HEK293 (cell line): Measurements from ENCODE around the gene C20orf204.

ENCODE experiments used
- ZNF518A ChIP-seq: fragments of 450-650 bp; formaldehyde crosslinking; conservative IDR thresholded peaks from 2 replicates; pipeline ENCODE4 v1.5.1; 2016; ENCODE audit warnings: low read depth, missing biosample characterization, missing genetic modification characterization
- ZNF558 ChIP-seq: fragments of 450-650 bp; formaldehyde crosslinking; IDR thresholded peaks from 2 replicates; pipeline ENCODE4 v1.5.1; 2016; ENCODE audit warnings: missing biosample characterization, missing genetic modification characterization
- ZSCAN16 ChIP-seq: fragments of 450-650 bp; formaldehyde crosslinking; IDR thresholded peaks from 2 replicates; pipeline ENCODE4 v1.5.1; 2016; ENCODE audit warnings: missing biosample characterization, missing genetic modification characterization
- TF ChIP-seq, protein P1 (sequence below): fragments of 450-650 bp; formaldehyde crosslinking; IDR thresholded peaks from 2 replicates; pipeline ENCODE4 v1.5.1; 2016; ENCODE audit warnings: missing biosample characterization, missing genetic modification characterization

GRCh38 chr20:64048402-64049044 is 12.5 kb downstream of the C20orf204 start:
- TF ChIP-seq, protein P1, sequence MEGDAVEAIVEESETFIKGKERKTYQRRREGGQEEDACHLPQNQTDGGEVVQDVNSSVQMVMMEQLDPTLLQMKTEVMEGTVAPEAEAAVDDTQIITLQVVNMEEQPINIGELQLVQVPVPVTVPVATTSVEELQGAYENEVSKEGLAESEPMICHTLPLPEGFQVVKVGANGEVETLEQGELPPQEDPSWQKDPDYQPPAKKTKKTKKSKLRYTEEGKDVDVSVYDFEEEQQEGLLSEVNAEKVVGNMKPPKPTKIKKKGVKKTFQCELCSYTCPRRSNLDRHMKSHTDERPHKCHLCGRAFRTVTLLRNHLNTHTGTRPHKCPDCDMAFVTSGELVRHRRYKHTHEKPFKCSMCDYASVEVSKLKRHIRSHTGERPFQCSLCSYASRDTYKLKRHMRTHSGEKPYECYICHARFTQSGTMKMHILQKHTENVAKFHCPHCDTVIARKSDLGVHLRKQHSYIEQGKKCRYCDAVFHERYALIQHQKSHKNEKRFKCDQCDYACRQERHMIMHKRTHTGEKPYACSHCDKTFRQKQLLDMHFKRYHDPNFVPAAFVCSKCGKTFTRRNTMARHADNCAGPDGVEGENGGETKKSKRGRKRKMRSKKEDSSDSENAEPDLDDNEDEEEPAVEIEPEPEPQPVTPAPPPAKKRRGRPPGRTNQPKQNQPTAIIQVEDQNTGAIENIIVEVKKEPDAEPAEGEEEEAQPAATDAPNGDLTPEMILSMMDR (tag by site-specific recombination) = no peak
- TF ChIP-seq ZNF518A (tag by site-specific recombination) = no peak
- no peak for TF ChIP-seq ZSCAN16 (tag by site-specific recombination)
- TF ChIP-seq ZNF558 (tag by site-specific recombination) = no peak
